Aorta (tissue), 5 donors: ENCODE results near the gene LTBR. TPM values are rescaled to one million over a fixed set of nuclear protein-coding genes. Genes with fewer than 3 reads are reported as not detected.

Source experiments
- ATAC-seq: fragments of 200-7000 bp; cut with Tn5 transposase; one replicate; pipeline ENCODE4 v1.9.1; 2022; ENCODE audit warnings: moderate library complexity; ENCODE audit not compliant: low FRiP score
- DNase-seq, 2 donors: peaks; one replicate each; pipeline ENCODE4 v3.0.0-alpha.2; 2020
- H3K27ac ChIP-seq, 2 donors: one replicate each; pipeline ENCODE4 v1.5.1; 2013; ENCODE audit warnings: low read length in 2 of 2, mild to moderate bottlenecking in 2 of 2, moderate library complexity in 2 of 2, control low read depth in 1 of 2, inconsistent platforms in 1 of 2, low read depth in 1 of 2
- H3K27me3 ChIP-seq, 2 donors: one replicate each; pipeline ENCODE4 v1.6.1; 2013; ENCODE audit warnings: control low read depth in 1 of 2, low read length in 1 of 2, mild to moderate bottlenecking in 1 of 2, moderate library complexity in 1 of 2; ENCODE audit not compliant: insufficient read depth in 2 of 2, control insufficient read depth in 1 of 2
- H3K36me3 ChIP-seq, 2 donors: one replicate each; pipeline ENCODE4 v1.6.1; 2013; ENCODE audit warnings: control low read depth in 1 of 2, low read length in 1 of 2, mild to moderate bottlenecking in 1 of 2; ENCODE audit not compliant: insufficient read depth in 2 of 2, control insufficient read depth in 1 of 2
- H3K4me1 ChIP-seq, 2 donors: one replicate each; pipeline ENCODE4 v1.6.1; 2013; ENCODE audit warnings: low read length in 2 of 2, control low read depth in 1 of 2, mild to moderate bottlenecking in 1 of 2, moderate library complexity in 1 of 2; ENCODE audit not compliant: insufficient read depth in 2 of 2, control insufficient read depth in 1 of 2
- H3K4me3 ChIP-seq, 2 donors: one replicate each; pipeline ENCODE4 v1.5.1; 2013; ENCODE audit warnings: low read length in 2 of 2, control low read depth in 1 of 2, mild to moderate bottlenecking in 1 of 2
- H3K9me3 ChIP-seq: one replicate; pipeline ENCODE4 v1.6.1; 2013; ENCODE audit warnings: mild to moderate bottlenecking, low read length; ENCODE audit not compliant: control insufficient read depth
- WGBS, 2 donors: extraction: QIAGEN DNeasy Blood & Tissue Kit; methylation state at CpG; one replicate each; pipeline ENCODE4 v1.1.7; 2013; 5-methylcytosine and 5-hydroxymethylcytosine counted together
- intact Hi-C, 2 donors: fragments of 100-400 bp; cut with DNase I; formaldehyde crosslinking; loops; one replicate each; pipeline versions ENCODE4 v1.14.2 to v1.15.0; 2022
- polyA plus RNA-seq, 2 donors: library from polyadenylated mRNA; stranded (reverse); fragments of 200-250 nt; gene quantifications; one replicate each; pipeline ENCODE4 v1.2.3, GENCODE V29; 2013
- total RNA-seq, 2 donors: library from RNA; stranded (reverse); fragmentation: NEBNext Ultra II Directional; extraction: Animal tissue kit (Norgen Biotek cat#: 25700); gene quantifications; one replicate each; pipeline ENCODE4 v1.2.1, GENCODE V29; 2021
- donor health status: healthy with polysubstance abuse.
- donor health status: Bipolar disorder and iron deficiency.
- donor health status: DM: no; HTN: no; CAD: no.
- donor health status: DM: no; HTN: no; CAD: no.
- donor health status: DM: yes; HTN: yes; CAD: no.

The LTBR gene
- total and polyA plus RNA-seq, 4 donors, result 20.5 to 103 (median 85.5) TPM

GRCh38 chr12:6361834-6362233, 22.1 kb upstream of the LTBR start:
- no peaks in the 10 kb centered on the region for H3K36me3 ChIP-seq
- intact Hi-C loops, result no loop called here
- no peaks in the 10 kb centered on the region for H3K4me1 ChIP-seq
- ATAC-seq (peak; percentile 13), DNase-seq (peak; percentile 84)
- no peak overlapping the region for H3K4me3 ChIP-seq
- WGBS, 2 donors, result 86 to 92% methylated on average over 14 of the region's 14 CpGs
- no peak overlapping the region for H3K27ac ChIP-seq
- H3K9me3 ChIP-seq, result no peaks in the 10 kb centered on the region
- H3K27me3 ChIP-seq, result no peaks in the 10 kb centered on the region

DNA sequence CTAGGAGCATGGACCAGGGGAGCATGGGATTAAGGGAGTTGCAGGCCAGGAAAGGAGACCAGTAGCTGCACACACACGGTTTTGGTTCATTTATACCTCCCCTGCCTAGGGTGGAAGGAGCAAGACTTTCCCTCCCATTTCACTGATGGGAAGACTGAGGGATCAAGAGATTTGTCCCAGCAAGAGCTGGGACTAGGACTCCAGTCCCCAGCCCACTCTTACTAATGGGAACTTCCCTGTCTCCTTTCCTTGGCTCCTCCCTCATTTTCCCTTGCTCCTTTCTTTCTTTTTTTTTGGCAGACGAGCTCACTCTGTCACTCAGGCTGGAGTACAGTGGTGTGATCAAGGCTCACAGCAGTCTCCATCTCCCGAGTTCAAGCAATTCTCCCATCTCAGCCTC, 21.6 kb upstream of the LTBR start:
- 59 to 74% methylated on average over 3 of the region's 3 CpGs for WGBS, 2 donors
- Histone ChIP-seq H3K4me1 (no peaks in the 10 kb centered on the region), H3K9me3 (no peaks in the 10 kb centered on the region), H3K36me3 (no peaks in the 10 kb centered on the region), H3K27ac (no peak overlapping the region), H3K4me3 (no peak overlapping the region), H3K27me3 (no peaks in the 10 kb centered on the region)
- ATAC-seq (no peak), DNase-seq (peak; percentile 2 to 8)
- intact Hi-C loops, result no loop called here

GRCh38 chr12:6363010-6363329, 21.0 kb upstream of the LTBR start:
- Histone ChIP-seq H3K4me3 (peak overlapping the region in 1 of 2 donors; percentile 3), H3K27ac (no peak overlapping the region), H3K9me3 (no peaks in the 10 kb centered on the region), H3K27me3 (no peaks in the 10 kb centered on the region), H3K36me3 (no peaks in the 10 kb centered on the region), H3K4me1 (no peaks in the 10 kb centered on the region)
- 19% methylated on average over 4 of the region's 4 CpGs for WGBS, 2 donors
- DNase-seq, result no peak
- ATAC-seq, result no peak
- intact Hi-C loops, result no loop called here

GRCh38 chr12:6363330-6364043, 20.5 kb upstream of the LTBR start:
- H3K36me3 ChIP-seq, result no peaks in the 10 kb centered on the region
- H3K4me1 ChIP-seq, result no peaks in the 10 kb centered on the region
- intact Hi-C loops, result no loop called here
- DNase-seq (peak; percentile 83 to 90), ATAC-seq (peak; percentile 93)
- WGBS, 2 donors, result 19 to 24% methylated on average over 35 to 59 of the region's 59 CpGs
- H3K27me3 ChIP-seq, result no peaks in the 10 kb centered on the region
- no peaks in the 10 kb centered on the region for H3K9me3 ChIP-seq
- H3K4me3 ChIP-seq, result peak overlapping the region; percentile 3 to 49
- H3K27ac ChIP-seq, result no peak overlapping the region

- WGBS, 2 donors, result 88 to 93% methylated on average over 15 of the region's 15 CpGs
- H3K36me3 ChIP-seq, result no peaks in the 10 kb centered on the region
- no peak overlapping the region for H3K27ac ChIP-seq
- no peaks in the 10 kb centered on the region for H3K9me3 ChIP-seq
- no peak overlapping the region for H3K4me3 ChIP-seq
- H3K27me3 ChIP-seq, result no peaks in the 10 kb centered on the region
- intact Hi-C loops, result no loop called here
- DNase-seq (peak in 1 of 2 donors; percentile 79), ATAC-seq (no peak)
- no peaks in the 10 kb centered on the region for H3K4me1 ChIP-seq
Measured at GRCh38 chr12:6364044-6364374, 20.0 kb upstream of the LTBR start.

DNA sequence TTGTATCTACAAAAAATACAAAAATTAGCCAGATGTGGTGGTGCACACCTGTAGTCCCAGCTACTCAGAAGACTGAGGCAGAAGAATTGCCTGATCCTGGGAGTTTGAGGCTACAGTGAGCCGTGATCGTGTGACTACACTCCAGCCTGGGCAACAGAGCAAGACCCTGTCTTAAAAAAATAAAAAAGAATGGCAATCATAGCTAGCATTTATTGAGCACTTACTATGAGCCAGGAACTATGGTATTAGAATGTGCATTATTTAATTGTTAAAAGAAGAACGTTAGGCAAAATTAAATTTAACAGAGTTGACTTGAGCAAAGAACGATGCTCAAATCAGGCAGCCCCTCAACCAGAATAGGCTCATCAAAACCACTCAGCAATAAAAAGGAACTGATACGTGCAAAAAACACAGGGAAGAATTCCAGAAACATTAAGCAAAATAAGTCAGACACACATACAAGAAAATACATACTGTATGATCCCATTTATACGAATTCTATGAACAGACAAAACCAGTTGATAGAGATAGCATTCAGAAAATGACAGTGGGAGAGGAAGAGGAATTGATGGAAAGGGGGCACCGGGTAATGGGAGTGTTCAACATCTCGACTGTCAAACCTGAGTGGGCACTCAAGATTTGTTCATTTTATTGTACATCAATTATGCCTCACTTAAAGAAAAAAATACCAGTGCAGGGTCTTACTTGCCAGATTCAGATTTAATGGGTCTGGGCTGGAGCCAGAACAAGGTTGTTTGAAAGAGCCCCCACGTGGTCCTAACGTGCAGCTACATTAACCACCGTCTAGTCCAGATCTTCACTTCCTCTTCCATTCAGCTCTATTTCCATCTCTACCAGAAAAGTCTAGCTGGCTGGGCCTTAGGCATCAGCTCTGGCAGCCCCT, 16.6 kb upstream of the LTBR start:
- H3K9me3 ChIP-seq, result no peaks in the 10 kb centered on the region
- no peak overlapping the region for H3K4me3 ChIP-seq
- ATAC-seq (no peak), DNase-seq (peak; percentile 50 to 56)
- no peak overlapping the region for H3K27ac ChIP-seq
- H3K4me1 ChIP-seq, result no peaks in the 10 kb centered on the region
- intact Hi-C loops, result no loop called here
- WGBS, 2 donors, result 60 to 61% methylated on average over 11 of the region's 11 CpGs
- no peaks in the 10 kb centered on the region for H3K27me3 ChIP-seq
- no peaks in the 10 kb centered on the region for H3K36me3 ChIP-seq

GRCh38 chr12:6367969-6368892, 15.7 kb upstream of the LTBR start:
- DNase-seq (peak; percentile 34 to 36), ATAC-seq (no peak)
- intact Hi-C loops, result no loop called here
- no peaks in the 10 kb centered on the region for H3K4me1 ChIP-seq
- WGBS, 2 donors, result 72 to 74% methylated on average over 15 of the region's 15 CpGs
- no peaks in the 10 kb centered on the region for H3K27me3 ChIP-seq
- H3K27ac ChIP-seq, result no peak overlapping the region
- no peaks in the 10 kb centered on the region for H3K36me3 ChIP-seq
- no peak overlapping the region for H3K4me3 ChIP-seq
- no peaks in the 10 kb centered on the region for H3K9me3 ChIP-seq

GRCh38 chr12:6368906-6369525, 14.9 kb upstream of the LTBR start:
- H3K4me3 ChIP-seq, result no peak overlapping the region
- H3K4me1 ChIP-seq, result no peaks in the 10 kb centered on the region
- no peaks in the 10 kb centered on the region for H3K9me3 ChIP-seq
- H3K36me3 ChIP-seq, result no peaks in the 10 kb centered on the region
- no peaks in the 10 kb centered on the region for H3K27me3 ChIP-seq
- intact Hi-C loops, result no loop called here
- DNase-seq (peak; percentile 36 to 43), ATAC-seq (no peak)
- 91% methylated on average over 9 of the region's 9 CpGs for WGBS, 2 donors
- no peak overlapping the region for H3K27ac ChIP-seq
